Lower leg skin (tissue), 4 donors: Measurements from ENCODE around the gene TNF. TPM values are rescaled to one million over a fixed set of nuclear protein-coding genes. Genes with fewer than 3 reads are reported as not detected.
A peak's percentile ranks its signal among the peaks of the same experiment; 100 is the strongest.
"Not testable (repeated sequence)": the region's sequence is repeated elsewhere in the genome, so short reads cannot be mapped to it uniquely, and the experiment has no call there.

Experiments
- DNase-seq, 2 donors: peaks; one replicate each; pipeline ENCODE4 v3.0.0-alpha.2; 2019; ENCODE audit warnings: low spot score in 2 of 2
- H3K4me3 ChIP-seq: fragments of 200-600 bp; sonication (generic); 2 replicates; pipeline ENCODE4 v1.5.1; 2017; ENCODE audit warnings: mild to moderate bottlenecking, low read depth; ENCODE audit not compliant: poor library complexity, severe bottlenecking
- CTCF ChIP-seq, 3 donors: fragments of 450-650 bp; IDR thresholded peaks; one replicate each; pipeline ENCODE4 v1.5.1; 2016; ENCODE audit warnings: antibody characterized with exemption in 3 of 3, mild to moderate bottlenecking in 3 of 3, moderate library complexity in 2 of 3
- POLR2A ChIP-seq, 2 donors: fragments of 450-650 bp; IDR thresholded peaks; one replicate each; pipeline ENCODE4 v1.6.1; 2016 to 2017; ENCODE audit warnings: antibody characterized with exemption in 2 of 2, mild to moderate bottlenecking in 1 of 2, moderate library complexity in 1 of 2
- WGBS, 2 donors: methylation state at CpG; one replicate each; pipeline ENCODE4 v1.1.5; 2018; 5-methylcytosine and 5-hydroxymethylcytosine counted together
- intact Hi-C: fragments of 100-400 bp; cut with DNase I; formaldehyde crosslinking; loops from one replicate; pipeline ENCODE4 v1.15.0; 2023; ENCODE audit warnings: low total_unique reads
- total RNA-seq, 4 donors: library from RNA; depleted of rRNA; stranded (reverse); fragments of >200 nt; gene quantifications; one replicate each; pipeline ENCODE4 v1.1.0, GENCODE V29; 2016

Gene TNF
- total RNA-seq, 4 donors from 2014 or later: 0.38 to 1.4 (median 0.59) TPM

- no peak within 1 kb of the TSS for H3K4me3 ChIP-seq
- peak; percentile 90 to 98 for DNase-seq
- intact Hi-C loops: loop anchor here (5.0 kb wide), 1 partner anchor 51 kb away; no protein-coding TSS in a partner anchor
- WGBS, 2 donors: 7 to 8% methylated on average over 11 of the region's 11 CpGs
- TF ChIP-seq CTCF (IDR thresholded peaks at IDR 0.05) (peak in 1 of 3 donors; percentile 97), POLR2A (IDR thresholded peaks at IDR 0.05) (no peak)
Observed at GRCh38 chr6:31546339-31546957, 28.9 kb upstream of the TNF start, which contains the start of gene ATP6V1G2. TSS of gene ATP6V1G2 (minus strand) at chr6:31546608. CDS start at chr6:31546559, 49 bp downstream.

GRCh38 chr6:31546958-31547726 is 28.2 kb upstream of the TNF start, which contains the start of gene NFKBIL1:
TSS of gene NFKBIL1 (plus strand) at chr6:31547608. CDS start at chr6:31547695, 87 bp downstream.
- TF ChIP-seq POLR2A (IDR thresholded peaks at IDR 0.05) (no peak), CTCF (IDR thresholded peaks at IDR 0.05) (no peak)
- H3K4me3 ChIP-seq: no peak within 1 kb of the TSS
- DNase-seq: peak; percentile 96 to 99
- intact Hi-C loops: loop anchor here (5.0 kb wide), 1 partner anchor 50 kb away; no protein-coding TSS in a partner anchor
- 0 to 1% methylated on average over 25 of the region's 25 CpGs for WGBS, 2 donors

- TF ChIP-seq CTCF (IDR thresholded peaks at IDR 0.05): no peak
- TF ChIP-seq POLR2A (IDR thresholded peaks at IDR 0.05): no peak
- WGBS, 2 donors: 78 to 80% methylated on average over 24 of the region's 24 CpGs
- intact Hi-C loops: loop anchor here (5.0 kb wide), 1 partner anchor 49 kb away; no protein-coding TSS in a partner anchor
- no peak for DNase-seq
- no peak overlapping the region for H3K4me3 ChIP-seq
Observed at GRCh38 chr6:31547727-31548543, 27.4 kb upstream of the TNF start.

- intact Hi-C loops: loop anchor here (5.0 kb wide), 1 partner anchor 49 kb away; no protein-coding TSS in a partner anchor
- DNase-seq: no peak
- no peak for TF ChIP-seq CTCF (IDR thresholded peaks at IDR 0.05)
- no peak for TF ChIP-seq POLR2A (IDR thresholded peaks at IDR 0.05)
- 97 to 98% methylated on average over 2 of the region's 2 CpGs for WGBS, 2 donors
- H3K4me3 ChIP-seq: no peak overlapping the region
Observed at GRCh38 chr6:31548544-31548873, 26.9 kb upstream of the TNF start.

GRCh38 chr6:31551371-31551770 is 24.0 kb upstream of the TNF start:
- WGBS, 2 donors: 64 to 67% methylated on average over 5 of the region's 5 CpGs
- DNase-seq, H3K4me3 ChIP-seq, intact Hi-C loops: not testable (repeated sequence)
